HG03457 (cell line): ENCODE measurements around the gene STX12.
"Not testable (repeated sequence)": the region's sequence is repeated elsewhere in the genome, so short reads cannot be mapped to it uniquely, and the experiment has no call there.

Experiments used
- ATAC-seq: cut with Tn5 transposase; IDR thresholded peaks from one replicate; pipeline ENCODE4 v1.9.1; 2021; ENCODE audit warnings: moderate number of reproducible peaks; ENCODE audit not compliant: unreplicated experiment

Gene STX12

GRCh38 chr1:27864264-27864895 lies 91.4 kb downstream of the STX12 start:
- no peak for ATAC-seq

- no peak for ATAC-seq
Observed at GRCh38 chr1:27865821-27866220, 92.8 kb downstream of the STX12 start.

- no peak for ATAC-seq
Observed at GRCh38 chr1:27868556-27868931, 95.5 kb downstream of the STX12 start.

- ATAC-seq: no peak
Observed at GRCh38 chr1:27868932-27869718, 96.1 kb downstream of the STX12 start.

GRCh38 chr1:27869719-27870085 lies 96.7 kb downstream of the STX12 start:
- ATAC-seq: no peak

GRCh38 chr1:27871076-27871475 lies 98.1 kb downstream of the STX12 start:
- ATAC-seq: not testable (repeated sequence)

GRCh38 chr1:27872059-27872801 lies 99.2 kb downstream of the STX12 start, which contains the start of gene THEMIS2:
Gene THEMIS2 (plus strand): TSS chr1:27872544. CDS start chr1:27872572, 28 bp downstream.
- ATAC-seq: no peak

- ATAC-seq: no peak
Observed at GRCh38 chr1:27872802-27873551, 100.0 kb downstream of the STX12 start.

- no peak for ATAC-seq
Observed at GRCh38 chr1:27873671-27874384, 100.8 kb downstream of the STX12 start.
